VCaP (cell line): ENCODE measurements around the gene CASTOR2.
"Not testable (repeated sequence)": the region's sequence is repeated elsewhere in the genome, so short reads cannot be mapped to it uniquely, and the experiment has no call there.

Source experiments
- H3K27ac ChIP-seq: fragments of 450-650 bp; 2 replicates; pipeline ENCODE4 v1.5.1; 2017
- CTCF ChIP-seq: fragments of 450-650 bp; conservative IDR thresholded peaks from 2 replicates; pipeline ENCODE4 v1.5.1; 2017; ENCODE audit warnings: mild to moderate bottlenecking, moderate library complexity

The CASTOR2 gene

GRCh38 chr7:74993121-74993520, 28.6 kb downstream of the CASTOR2 start:
- TF ChIP-seq CTCF, result no peak
- H3K27ac ChIP-seq, result peak overlapping the region; percentile 68

GRCh38 chr7:74994869-74995543, 30.5 kb downstream of the CASTOR2 start:
- H3K27ac ChIP-seq, result not testable (repeated sequence)

DNA sequence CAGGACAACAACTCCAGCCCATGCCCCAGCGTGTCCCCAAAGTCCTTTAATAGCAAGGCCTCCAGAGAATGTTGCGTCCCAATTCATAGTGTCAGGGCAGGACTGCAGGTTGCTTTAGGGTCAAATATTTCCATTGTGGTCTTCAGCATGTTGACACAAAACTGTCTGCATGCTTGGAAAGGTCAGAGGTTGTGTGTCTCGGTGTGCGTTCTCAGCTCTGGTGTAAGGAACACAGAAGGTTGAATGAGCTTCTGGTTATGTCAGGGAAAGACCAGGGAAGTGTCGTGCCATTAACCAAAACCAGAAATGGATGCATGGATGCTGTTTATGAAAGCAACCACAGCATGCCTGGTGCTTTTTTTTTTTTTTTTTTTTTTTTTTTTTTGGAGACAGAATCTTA, 31.9 kb downstream of the CASTOR2 start:
- not testable (repeated sequence) for H3K27ac ChIP-seq

DNA sequence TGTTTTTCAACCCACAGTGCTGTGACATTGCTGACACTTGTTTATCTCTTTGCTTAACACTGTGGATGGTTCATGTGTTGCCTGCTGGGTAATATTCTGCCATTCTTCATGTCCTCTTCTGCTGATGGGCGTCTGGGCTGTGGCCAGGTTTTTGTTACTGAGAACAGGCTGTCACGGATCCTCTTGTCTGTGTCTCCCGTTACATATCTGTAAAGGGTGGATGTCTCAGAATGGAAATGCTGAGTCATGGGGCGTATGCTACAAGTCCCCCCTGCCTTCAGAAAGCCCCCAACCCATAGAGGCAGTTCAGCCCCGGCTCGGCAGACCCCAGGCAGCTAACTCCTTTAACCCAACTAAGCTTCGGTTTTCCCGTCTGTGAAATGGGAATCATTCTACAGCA, 33.3 kb downstream of the CASTOR2 start:
- not testable (repeated sequence) for H3K27ac ChIP-seq

DNA sequence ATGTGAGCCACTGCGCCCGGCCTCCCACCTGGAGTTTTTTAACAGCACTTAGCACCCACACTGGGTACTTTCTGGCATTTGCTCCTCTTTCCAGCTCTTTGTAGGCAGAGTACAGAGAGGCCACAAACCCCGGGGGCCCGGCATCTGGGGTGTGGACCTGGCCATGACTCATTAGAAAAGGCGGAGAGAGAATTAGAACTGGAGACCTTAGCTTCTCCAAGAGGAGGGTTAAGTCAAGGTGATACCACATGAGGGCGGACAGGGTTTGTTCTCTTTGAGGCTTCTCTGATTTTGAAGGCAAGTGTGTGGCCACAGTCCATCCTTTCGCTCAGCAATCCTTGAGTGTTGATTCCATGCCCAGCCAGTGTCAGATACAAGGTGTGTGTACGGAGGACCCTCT, 36.9 kb downstream of the CASTOR2 start:
- H3K27ac ChIP-seq, result not testable (repeated sequence)

DNA sequence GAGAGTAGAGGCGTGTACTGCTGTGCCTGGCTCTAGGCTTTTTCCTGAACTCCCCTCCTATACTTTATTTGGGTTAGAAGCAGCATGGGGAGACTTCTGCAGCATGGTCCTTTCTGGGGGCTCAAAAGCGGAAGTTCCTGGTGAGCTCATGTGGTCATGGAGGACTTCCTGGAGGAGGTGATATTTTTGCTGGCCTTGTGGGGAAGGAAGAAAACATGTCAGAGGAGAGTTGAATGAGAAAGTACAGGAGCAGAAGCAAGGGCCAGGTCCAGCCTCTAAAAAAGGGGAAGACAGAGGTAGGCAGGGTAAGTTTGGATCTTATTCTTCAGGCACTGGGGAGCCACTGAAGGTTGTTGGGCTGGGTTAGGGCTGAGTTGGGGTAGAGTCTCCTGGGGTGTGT, 45.5 kb downstream of the CASTOR2 start:
- H3K27ac ChIP-seq, result no peak overlapping the region
- TF ChIP-seq CTCF, result no peak

GRCh38 chr7:75017832-75018231, 53.3 kb downstream of the CASTOR2 start:
- H3K27ac ChIP-seq, result no peak overlapping the region
- no peak for TF ChIP-seq CTCF

DNA sequence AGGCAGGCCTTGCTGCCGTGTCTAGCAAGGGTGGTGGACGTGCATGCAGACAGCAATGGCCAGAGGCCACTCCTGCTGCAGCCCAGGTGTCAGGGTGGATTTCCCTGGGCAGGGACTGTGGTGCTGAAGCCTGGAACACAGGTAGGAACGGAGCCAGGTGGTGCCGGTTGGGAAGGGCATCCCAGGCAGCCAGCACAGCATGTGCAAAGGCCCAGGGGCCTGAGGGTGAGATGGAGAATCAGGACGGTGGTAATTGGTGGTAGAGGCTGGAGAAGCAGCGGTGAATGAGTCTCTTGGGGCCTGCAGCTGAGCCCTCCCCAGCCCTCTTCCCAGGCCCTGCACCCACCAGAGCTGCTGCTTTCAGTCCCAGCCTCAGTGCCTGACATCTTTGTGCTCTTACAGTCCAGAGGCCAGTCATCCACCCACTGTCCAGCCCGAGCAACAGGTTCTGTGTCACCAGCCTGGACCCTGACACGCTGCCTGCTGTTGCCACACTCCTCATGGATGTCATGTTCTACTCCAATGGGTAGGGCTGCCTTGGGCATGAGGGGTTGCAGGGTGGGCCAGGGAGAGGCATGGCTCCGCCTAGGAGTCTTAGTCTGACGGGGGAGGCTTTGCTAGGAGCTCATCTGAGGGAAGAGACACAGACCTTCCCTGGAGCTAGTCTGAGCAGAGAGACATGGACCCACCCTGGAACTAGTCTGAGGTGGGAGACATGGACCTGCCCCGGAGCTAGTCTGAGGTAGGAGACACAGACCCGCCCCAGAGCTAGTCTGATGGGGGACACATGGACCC, 54.3 kb downstream of the CASTOR2 start:
- TF ChIP-seq CTCF, result no peak
- H3K27ac ChIP-seq, result no peak overlapping the region

GRCh38 chr7:75019800-75020199, 55.3 kb downstream of the CASTOR2 start:
- TF ChIP-seq CTCF, result no peak
- H3K27ac ChIP-seq, result no peak overlapping the region

GRCh38 chr7:75024922-75025321, 60.4 kb downstream of the CASTOR2 start:
- no peak for TF ChIP-seq CTCF
- H3K27ac ChIP-seq, result no peak overlapping the region
